NCI-H187 treated with DMSO at 0.1 percent for 48 hours (cell line): ENCODE data around the gene ZCCHC24.

ENCODE experiments used
- DNase-seq: peaks from one replicate; lab custom pipeline; 2025; lab: John Stamatoyannopoulos, UW

The ZCCHC24 gene

DNA sequence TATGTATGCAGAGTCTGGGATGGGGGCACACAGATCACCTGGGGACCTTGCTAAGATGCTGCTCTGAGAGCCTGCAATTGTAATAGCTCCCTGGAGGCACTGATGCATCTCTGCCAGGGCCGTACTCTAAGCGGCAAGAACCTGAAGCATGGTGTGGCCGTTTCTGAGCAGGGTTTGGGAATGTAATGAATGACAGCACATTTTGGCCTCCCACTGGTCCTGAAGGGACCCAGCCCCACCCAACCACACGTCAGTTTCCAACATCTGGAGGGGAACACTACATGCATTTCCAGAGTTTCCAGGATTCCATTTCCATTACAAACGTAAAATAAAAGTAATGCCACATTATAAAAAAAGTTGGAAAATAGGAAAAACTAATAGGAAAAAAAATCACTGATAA lies 14.0 kb downstream of the ZCCHC24 start:
- no peak for DNase-seq

DNA sequence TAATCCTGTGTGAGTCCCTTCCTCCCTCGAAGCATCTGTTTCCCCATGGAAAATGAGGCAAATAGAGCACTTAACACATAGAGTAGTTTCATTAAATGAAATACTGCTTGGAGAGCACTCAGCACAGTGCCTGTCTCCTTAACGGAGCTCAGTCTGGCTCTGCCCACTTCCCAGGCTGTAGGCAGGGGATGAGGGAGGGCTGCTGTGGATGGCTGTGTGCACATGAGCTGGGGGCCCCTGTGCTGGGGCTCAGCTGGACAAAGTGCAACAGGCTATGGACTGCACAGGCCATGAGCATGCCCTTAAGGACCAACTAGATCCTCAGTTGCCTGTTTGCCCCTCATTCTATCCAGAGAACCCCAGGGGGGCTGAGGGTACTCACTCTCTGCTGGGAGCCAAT lies 14.5 kb downstream of the ZCCHC24 start:
- DNase-seq: no peak

DNA sequence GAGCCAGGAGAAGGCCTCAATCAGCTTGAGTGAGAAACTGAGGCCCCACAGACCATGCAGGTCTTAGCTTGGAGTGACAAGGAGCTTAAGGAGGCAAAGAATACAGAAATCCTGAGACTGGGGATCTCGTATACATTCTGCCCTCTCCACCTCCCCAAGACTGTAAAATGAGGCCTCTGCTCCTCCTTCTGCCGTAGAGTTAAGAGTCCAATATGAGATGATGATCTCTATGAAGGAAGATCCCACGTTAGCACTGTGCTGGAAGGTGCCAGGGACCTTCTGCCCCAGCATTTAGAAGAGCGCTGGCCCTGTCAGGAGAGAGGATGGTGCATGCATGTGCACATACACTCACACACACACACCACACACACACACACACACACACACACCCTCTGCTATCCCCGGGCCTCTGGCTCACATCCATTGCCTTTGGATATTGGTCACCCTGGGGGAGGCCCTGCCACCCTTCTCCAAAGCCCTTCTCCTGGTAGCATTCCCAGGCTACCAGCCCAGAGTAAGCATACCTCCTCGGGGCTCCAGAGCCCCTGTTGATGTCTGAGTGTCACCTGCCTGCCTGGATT lies 15.0 kb downstream of the ZCCHC24 start:
- DNase-seq: no peak

DNA sequence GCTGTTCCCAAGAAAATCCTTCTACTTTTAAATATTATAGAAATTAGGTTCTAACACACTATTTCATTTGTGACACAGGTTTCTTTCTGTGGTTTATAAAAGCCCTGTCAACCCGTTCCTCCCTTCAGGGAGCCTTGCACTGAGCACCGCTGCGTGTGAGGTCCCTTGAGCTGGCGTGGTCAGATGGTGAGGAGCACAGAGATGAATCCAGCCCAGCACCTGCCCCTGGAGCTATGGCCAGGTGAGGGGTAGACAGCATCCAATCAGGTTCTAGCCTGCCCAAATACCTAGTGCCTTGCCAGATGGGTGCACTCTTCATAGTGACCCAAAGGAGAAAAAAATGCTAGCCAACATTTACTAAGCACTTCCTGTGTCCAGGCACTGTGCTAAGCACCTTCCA lies 15.7 kb downstream of the ZCCHC24 start:
- no peak for DNase-seq

DNA sequence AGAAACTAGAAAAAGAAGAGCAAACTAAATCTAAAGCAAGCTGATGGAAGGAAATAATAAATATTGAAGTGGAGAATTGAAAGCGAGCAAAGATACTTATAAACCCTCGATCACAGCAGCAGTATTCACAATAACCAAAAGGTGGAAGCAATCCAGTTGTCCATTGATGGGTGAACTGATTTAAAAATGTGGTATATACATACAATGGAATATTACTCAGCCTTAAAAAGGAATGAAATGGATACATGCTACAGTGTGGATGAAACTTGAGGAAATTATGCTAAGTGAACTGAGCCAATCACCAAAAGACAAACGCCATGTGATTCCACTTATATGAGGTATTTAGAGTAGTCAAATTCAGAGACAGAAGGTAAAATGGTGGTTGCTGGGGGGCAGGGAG lies 17.5 kb downstream of the ZCCHC24 start:
- DNase-seq: no peak

DNA sequence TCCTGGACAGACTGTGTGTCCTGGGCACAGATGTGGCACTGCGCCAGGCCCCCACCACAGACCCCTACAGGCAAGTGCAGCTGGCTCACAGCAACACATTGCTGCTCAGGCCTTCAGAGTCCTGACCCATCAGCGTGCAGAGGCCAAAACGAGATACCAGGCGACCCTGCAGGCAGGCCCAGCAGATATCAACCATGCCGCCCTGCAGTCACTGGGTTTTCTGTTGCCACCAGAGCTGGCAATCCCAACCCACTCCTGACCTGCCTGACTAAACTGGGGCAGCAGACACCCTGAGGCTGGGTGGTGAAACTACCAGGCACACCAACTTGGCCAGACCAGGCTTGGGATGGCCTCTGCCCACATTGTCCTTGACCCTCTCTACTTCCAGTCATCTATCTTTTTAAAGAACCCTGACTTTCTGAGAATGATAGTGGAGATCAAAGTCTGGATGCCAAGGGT lies 20.3 kb downstream of the ZCCHC24 start:
- no peak for DNase-seq

DNA sequence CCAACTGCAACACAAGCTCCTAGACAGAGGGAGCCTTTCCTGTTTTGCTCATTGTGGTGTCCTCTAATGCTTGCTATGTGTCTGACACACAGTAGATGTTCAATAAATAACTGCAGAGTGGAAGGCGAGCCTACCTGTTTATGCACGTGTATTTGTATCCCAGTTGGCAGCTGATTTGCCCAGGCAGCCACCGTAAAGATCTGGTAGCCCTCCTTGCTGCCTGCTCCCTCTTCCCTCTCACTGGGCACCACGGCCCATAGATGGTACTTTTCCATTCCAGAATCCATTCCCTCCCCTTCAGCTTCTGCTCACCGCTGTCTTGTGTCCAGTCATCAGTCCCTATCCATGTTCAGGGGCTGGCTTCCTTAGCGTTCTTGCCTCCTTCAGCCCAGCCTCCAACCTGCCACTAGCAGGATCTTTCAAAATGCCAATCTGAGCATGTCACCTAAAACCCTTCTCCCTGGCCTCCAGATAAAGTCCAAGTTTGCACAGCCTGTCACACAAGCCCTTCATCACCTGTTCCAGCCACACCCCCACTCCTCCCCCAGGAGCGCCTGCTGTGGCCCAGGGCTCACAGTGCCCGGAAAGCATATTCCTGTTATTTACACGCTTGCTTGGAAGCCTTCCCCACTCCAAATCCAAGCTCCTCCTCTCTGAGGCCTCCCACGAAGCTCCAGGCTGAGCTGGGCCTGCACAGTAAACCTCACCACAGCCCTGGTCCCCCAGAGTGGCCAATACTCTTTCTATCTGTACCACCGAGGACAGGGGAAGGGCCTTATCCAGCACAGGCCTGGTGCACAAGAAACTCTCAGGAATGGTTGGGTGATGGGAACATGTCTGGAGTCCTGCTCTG lies 21.0 kb downstream of the ZCCHC24 start:
- DNase-seq: peak; percentile 35

DNA sequence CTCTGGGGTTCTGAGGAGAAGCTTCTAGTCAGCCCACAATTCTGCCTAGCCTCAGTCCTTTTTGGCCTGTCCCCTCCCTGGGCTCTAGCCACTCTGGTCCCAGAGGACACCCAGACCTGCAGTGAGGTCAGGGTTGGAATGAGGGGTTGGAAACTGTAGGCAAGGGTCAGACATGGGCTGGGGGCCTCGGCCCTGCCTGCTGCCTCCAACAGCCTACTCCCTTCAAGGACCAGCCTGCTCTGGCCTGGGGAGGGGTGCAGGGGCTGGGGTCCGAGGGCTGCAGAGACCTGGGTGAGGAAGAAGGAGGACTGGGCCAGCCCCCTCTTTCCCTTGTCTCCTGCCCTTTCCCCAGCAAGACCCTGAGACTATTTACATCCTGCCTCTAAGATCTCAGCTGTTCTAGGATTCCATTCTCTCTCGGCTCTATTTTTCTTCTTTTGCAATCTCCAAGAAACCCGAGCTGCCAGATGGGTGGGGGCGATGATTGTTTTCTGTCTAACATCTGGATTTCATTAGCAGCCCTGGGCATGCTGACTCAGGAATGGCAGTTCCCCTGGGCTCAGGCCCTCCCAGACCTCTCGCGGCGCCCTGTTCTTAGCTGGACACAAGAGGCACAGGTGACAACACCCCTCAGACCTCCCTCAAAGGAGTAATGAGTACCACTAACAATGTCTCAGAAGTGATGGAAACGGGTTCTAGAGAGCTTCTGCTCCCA lies 23.1 kb downstream of the ZCCHC24 start:
- no peak for DNase-seq

DNA sequence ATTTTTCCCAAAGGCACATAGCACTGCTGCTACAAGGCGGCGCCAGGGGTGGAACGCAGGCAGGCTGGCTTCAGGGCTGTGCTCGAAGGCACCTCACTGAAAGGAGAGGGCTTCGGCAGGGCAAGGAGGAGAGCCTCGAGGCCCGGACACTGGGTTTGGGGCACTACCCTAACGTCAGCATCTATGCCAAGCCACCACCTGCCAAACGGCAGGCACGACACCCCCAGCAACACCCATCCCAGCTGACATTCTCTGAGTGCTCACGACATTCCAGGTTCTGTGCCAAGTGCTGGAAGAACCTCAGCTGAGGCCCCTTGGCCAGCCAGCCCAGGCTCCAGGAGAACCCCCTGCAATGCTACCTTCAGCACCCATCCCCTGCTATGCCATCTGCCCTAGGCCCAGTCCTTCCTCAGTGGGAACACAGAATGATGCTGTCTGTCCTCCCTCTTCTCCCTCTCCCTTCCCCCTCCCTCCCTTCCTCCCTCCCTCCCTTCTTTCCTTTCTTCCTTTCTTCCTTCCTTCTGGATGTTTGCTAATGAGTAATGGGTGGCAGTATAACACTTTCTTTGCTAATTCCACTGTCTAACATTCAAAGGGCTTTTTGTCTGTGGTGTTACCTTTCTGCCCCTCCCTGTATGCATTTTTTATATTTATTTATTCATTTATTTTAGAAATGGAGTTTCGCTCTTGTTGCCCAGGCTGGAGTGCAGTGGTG lies 24.3 kb downstream of the ZCCHC24 start:
- no peak for DNase-seq

DNA sequence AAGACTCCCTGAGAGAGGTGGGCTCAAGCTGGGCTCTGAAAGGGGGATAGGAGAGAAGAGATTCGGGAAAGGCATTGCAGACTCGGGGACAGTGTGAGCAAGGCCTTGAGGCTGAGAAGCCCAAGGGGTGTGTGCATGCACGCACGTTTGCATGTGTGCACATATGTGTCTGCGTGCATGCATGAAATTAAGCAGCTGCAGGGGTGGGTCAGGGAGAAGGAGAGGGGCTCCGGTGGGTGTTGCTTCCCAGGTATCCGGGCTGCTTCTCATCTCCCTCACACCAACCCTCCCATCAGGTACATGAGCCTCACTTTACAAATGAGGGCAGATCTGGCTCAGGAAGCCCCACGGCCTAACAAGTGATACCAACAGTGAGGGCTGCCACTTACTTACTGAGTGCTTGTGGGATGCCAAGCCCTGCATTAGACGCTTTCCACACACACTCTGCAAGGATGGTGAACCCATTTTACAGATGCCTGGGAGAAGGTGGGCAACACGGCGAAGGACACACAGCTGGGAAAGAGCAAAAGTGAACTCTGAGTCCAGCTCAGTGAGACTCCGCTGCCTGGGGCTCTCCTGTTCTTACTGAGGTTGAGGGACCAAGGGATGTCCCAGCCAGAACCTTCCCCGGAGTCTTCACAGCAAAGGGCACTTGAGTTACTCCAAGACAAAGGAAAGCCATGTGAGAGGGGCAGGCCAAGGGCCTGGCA lies 26.4 kb downstream of the ZCCHC24 start:
- DNase-seq: no peak

DNA sequence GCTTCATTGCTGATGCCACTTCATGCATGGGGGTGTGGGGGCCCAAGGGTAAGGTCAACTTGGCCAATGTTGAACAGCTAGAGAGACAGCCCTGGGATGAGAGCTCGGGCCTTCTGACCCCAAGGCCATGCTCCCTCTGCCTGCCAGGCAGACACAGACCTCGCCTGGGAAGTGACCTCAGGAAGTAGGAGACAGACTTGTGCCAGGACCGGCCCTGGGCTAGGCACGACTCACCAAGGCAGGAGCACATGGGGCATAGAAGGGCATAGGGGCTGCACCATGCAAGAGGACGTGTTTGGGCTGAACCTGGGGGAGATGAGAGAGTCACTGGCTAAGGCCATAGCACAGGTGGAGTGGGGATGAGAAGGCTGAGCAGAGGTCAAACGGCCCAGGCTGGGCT lies 27.1 kb downstream of the ZCCHC24 start:
- DNase-seq: no peak

DNA sequence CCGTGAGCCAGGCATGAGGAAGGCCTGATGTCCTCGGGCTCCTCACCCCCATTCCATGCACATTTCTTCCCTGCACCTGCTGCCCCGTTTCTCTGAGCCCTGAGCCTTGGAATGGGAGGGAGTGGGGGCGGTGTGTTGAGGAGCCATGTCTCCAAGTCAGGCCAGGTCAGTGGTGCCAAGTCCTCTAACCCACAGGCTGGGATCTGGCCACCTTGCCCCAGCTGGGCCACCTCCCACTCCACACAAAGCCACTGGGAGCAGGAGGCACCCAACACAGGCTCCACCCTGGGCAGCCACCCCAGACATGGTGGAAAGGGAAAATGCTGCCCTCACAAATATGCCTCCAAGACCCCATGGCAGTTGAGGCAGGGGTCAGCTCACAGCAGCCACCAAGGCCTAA lies 27.7 kb downstream of the ZCCHC24 start:
- DNase-seq: no peak

DNA sequence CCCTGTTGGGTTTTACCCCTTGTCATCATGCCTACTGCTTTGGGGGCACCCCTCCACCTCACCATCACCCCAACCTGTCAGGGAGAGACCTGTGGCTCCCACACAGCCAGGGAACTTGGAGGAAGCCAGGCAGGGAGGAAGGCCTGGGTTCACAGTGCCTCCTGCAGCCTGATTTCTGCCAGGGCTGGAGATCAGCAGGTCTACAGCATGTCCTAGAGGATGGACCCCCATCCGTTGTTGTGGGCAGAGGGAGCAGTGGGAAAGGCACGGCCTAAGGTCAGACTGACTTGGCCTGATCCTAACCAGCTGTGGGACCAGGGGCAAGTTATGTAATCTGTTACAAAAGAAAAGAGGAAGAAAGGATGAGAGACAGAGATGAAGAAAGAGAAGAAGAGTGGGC lies 28.2 kb downstream of the ZCCHC24 start:
- no peak for DNase-seq

DNA sequence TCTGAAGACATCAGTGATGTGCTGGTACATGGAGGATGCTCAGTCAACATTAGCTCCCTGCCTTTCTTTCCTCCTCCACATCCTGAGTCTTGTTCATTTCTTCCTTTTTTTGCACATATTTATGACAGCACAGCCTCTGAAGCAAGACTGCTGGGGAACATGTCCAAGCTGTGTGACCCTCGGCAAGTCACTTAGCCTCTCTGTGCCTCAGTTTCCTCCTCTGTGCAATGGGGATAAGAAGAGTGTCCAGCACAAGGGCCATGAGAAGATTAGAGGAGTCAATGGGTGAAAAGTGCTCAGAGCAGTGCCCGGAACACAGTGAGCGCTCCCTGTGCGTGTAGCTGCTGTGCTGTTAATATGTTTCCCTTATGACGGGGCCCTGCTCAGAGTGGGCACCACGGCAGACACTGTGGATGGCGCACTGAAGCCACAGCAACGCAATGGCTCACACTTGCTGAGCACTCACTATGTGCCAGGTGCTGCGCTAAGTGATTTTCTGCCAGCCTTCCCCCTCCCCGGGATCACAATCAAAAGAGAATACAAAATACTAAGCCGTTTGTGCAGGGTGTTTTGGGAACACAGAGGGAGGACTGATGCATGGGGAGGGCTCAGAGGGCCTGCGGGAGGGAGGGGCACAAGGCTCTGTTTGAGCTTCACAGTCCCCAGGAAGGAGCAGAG lies 28.7 kb downstream of the ZCCHC24 start:
- DNase-seq: no peak

DNA sequence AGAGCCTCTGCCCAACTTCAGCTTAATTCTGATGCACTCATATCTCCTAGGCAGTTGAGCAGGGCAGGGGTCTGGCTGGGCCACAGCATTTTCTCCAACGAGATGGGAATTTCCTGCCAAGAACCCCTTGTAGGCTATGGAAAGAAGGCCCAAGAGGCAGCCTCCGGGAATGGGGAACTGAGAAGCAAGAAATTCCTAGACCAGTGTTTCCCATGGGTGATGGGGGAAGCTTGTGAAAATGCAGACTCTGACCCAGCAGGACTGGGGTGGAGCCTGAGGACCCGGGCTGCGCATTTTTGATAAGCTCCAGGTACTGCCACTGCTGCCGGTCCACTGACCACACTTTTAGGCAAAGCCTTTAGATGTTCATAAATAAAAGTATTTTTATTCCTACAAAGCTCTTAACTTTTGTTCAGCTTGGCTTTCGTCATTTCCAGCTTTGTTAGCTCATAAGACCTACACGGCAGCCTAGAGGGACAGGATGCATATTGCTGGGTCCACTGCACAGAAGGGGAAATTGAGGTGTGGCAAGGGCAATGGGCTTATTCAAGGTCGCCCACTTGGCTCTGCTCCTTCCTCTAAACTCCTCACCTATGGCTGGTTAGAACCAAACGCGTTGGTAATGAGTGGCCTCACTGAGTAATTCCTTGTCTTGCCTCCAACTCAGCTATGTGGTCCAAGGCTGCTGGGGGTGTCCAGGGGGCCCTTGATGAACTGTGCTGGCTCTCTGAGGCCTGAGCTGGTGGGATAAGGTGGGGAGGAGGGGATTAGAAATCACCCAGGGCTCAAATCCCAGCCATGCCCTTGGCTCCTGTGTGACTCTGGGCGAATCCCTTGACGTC lies 29.5 kb downstream of the ZCCHC24 start:
- no peak for DNase-seq

DNA sequence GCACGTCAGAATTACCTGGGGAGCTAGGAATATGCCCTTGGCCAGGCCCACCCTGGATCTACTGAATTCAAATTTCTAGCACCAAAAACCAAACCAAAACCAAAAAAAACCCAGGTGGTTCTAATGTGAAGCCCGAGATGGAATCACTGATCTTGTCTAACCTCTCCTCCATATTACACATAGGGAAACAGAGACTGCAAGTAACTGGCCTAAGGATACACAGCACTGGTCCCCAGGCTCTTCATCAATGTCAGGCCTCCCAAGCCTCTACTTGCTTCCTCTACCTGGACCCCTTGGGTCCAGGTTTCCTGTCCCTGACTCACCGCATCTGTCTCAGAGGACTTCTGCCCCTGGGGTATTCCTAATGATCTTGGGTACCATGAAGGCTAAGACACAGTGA lies 30.7 kb downstream of the ZCCHC24 start:
- no peak for DNase-seq

DNA sequence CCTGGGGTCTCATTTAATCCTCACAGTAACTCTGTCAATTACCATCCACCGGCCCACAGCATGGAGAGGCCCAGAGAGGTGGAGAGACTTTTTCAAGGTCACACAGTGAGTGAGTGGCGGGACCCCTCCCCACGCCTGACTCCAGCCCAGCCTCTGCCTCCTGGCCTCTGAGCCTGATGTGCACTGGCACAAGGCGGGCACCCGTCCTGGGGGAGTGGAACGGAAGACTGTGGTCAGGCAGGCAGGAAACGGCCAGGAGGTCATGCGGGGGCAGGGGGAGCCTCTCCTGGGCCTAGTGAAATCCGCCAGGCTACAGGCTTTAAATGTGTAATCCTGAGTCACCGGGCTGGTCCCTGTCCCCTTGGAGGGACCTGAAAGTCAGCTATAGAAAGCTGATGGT lies 32.2 kb downstream of the ZCCHC24 start:
- DNase-seq: no peak

DNA sequence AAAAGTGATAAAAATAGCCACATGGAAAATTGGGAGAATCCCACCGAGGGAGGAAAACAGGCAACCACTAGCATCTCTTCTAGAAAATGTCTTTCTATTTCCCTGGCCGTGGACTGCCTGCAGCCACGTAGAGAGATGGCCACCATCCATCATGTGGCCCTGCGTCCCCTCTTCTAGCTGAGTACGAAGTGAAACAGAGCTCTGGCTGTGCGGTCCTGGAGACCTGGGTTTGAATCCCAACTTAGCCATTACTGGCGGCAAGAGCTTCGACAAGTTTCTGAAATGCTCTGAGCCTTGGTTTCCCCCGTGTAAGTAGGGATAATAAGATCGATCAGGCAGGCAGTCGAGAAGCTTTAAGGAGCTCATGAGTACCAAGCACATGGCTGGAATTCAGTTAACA lies 32.9 kb downstream of the ZCCHC24 start:
- DNase-seq: no peak

DNA sequence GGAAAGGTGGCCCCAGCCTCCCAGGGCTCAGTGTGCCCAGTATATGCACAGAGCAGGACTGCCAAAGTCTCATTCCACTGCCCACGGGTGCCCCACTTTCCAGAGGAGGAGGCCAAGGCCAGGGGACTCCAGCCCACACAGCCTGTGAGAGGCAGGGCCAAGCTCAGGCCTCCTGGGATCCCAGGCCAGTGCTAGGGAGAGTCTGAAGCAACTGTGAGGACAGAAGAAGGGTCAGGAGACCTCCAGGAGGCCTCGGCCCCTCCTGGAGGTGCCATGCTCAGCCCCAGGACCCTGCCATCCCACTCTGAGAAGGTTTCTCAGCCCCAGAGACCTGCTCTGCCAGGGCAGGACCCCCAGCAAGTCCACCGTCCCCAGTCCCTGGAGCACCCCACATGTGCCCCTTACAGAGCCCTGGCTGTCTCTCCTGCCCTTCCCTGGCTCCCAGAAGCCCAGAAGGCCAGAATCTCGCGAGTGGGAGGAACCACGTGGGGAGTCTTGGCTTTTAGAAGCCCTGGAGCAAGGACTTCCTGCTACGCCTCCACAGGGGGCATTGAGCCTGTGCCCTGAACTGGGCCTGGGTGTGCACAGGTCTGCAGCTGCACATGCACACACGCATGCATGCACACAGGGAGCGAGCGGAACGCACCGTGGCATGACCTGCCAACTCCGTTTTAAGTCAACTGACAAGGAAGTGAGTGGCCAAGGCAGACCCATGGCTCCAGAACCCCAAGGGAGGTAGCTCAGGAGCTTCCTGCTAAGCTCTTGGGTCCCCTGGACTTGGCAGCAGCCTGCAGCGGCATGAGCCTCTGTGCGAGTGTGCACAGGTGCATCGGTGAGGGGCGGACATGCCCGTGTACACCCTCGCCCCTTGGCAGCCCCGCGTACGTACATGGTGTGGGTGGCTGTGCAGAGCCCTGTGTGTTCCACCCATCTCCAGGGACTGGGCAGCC lies 33.6 kb downstream of the ZCCHC24 start:
- no peak for DNase-seq
